H9 (cell line): Measurements from ENCODE around the gene CELA3A. TPM values are rescaled to one million over a fixed set of nuclear protein-coding genes. Genes with fewer than 3 reads are reported as not detected.
"Not testable (repeated sequence)": the region's sequence is repeated elsewhere in the genome, so short reads cannot be mapped to it uniquely, and the experiment has no call there.

ENCODE experiments used
- DNase-seq: peaks from one replicate; pipeline ENCODE4 v3.0.0-alpha.2; 2017
- H2AFZ ChIP-seq: one replicate; pipeline ENCODE4 v1.6.1; 2013; ENCODE audit warnings: mild to moderate bottlenecking, low read length, control low read depth, moderate library complexity
- H2AK5ac ChIP-seq: 2 replicates; pipeline ENCODE4 v1.6.1; 2013; ENCODE audit warnings: low read length, control low read depth, mixed read lengths; ENCODE audit not compliant: insufficient read length
- H2BK120ac ChIP-seq: one replicate; pipeline ENCODE4 v1.6.1; 2013; ENCODE audit warnings: low read depth, mild to moderate bottlenecking, low read length, control low read depth, inconsistent platforms; ENCODE audit not compliant: poor library complexity, severe bottlenecking
- H2BK12ac ChIP-seq: 2 replicates; pipeline ENCODE4 v1.6.1; 2013; ENCODE audit warnings: low read length, control low read depth, mixed read lengths, low read depth; ENCODE audit not compliant: insufficient read length
- H2BK15ac ChIP-seq: 2 replicates; pipeline ENCODE4 v1.6.1; 2013; ENCODE audit warnings: low read depth, low read length, control low read depth
- H2BK20ac ChIP-seq: one replicate; pipeline ENCODE4 v1.6.1; 2013; ENCODE audit warnings: low read depth, mild to moderate bottlenecking, low read length, control low read depth, inconsistent platforms; ENCODE audit not compliant: poor library complexity, severe bottlenecking
- H2BK5ac ChIP-seq: 2 replicates; pipeline ENCODE4 v1.6.1; 2013; ENCODE audit warnings: low read length, control low read depth, mixed read lengths; ENCODE audit not compliant: insufficient read length
- H3K14ac ChIP-seq: 2 replicates; pipeline ENCODE4 v1.6.1; 2013; ENCODE audit warnings: low read length, control low read depth; ENCODE audit not compliant: insufficient read depth
- H3K18ac ChIP-seq: 2 replicates; pipeline ENCODE4 v1.6.1; 2013; ENCODE audit warnings: low read depth, mild to moderate bottlenecking, mixed read lengths, low read length, control low read depth; ENCODE audit not compliant: insufficient read length
- H3K23ac ChIP-seq: 2 replicates; pipeline ENCODE4 v1.6.1; 2013; ENCODE audit warnings: low read length, control low read depth, mixed read lengths, low read depth; ENCODE audit not compliant: insufficient read length
- H3K23me2 ChIP-seq: 2 replicates; pipeline ENCODE4 v1.6.1; 2013; ENCODE audit warnings: low read depth, mild to moderate bottlenecking, mixed read lengths, low read length, control low read depth; ENCODE audit not compliant: insufficient read length, poor library complexity, severe bottlenecking
- H3K27ac ChIP-seq: 2 replicates; pipeline ENCODE4 v1.5.1; 2013; ENCODE audit warnings: low read length, control low read depth, mixed read lengths, low read depth; ENCODE audit not compliant: insufficient read length
- H3K27me3 ChIP-seq: 2 replicates; pipeline ENCODE4 v1.6.1; 2013; ENCODE audit warnings: low read length, control low read depth, inconsistent platforms; ENCODE audit not compliant: insufficient read depth
- H3K4ac ChIP-seq: 2 replicates; pipeline ENCODE4 v1.6.1; 2013; ENCODE audit warnings: low read depth, mild to moderate bottlenecking, control low read depth, inconsistent platforms, low read length, moderate library complexity
- H3K4me1 ChIP-seq: 2 replicates; pipeline ENCODE4 v1.6.1; 2013; ENCODE audit warnings: low read length, control low read depth, inconsistent platforms; ENCODE audit not compliant: insufficient read depth
- H3K4me2 ChIP-seq: 2 replicates; pipeline ENCODE4 v1.6.1; 2013; ENCODE audit warnings: low read length, control low read depth, mixed read lengths; ENCODE audit not compliant: insufficient read length, insufficient read depth
- H3K56ac ChIP-seq: 2 replicates; pipeline ENCODE4 v1.6.1; 2013; ENCODE audit warnings: low read depth, mild to moderate bottlenecking, mixed read lengths, low read length, control low read depth; ENCODE audit not compliant: insufficient read length
- H3K79me1 ChIP-seq: 2 replicates; pipeline ENCODE4 v1.6.1; 2013; ENCODE audit warnings: low read depth, mild to moderate bottlenecking, moderate library complexity, low read length, control low read depth, inconsistent platforms; ENCODE audit not compliant: insufficient read depth, poor library complexity, severe bottlenecking
- H3K79me2 ChIP-seq: 2 replicates; pipeline ENCODE4 v1.6.1; 2013; ENCODE audit warnings: low read length, control low read depth, inconsistent platforms; ENCODE audit not compliant: insufficient read depth
- H3K9ac ChIP-seq: 2 replicates; pipeline ENCODE4 v1.6.1; 2013; ENCODE audit warnings: low read length, control low read depth, mixed read lengths; ENCODE audit not compliant: insufficient read length; ENCODE audit errors: extremely low read depth
- H3K9me3 ChIP-seq: one replicate; pipeline ENCODE4 v1.6.1; 2013; ENCODE audit warnings: low read depth, low read length, inconsistent platforms; ENCODE audit not compliant: control insufficient read depth
- H3T11ph ChIP-seq: one replicate; pipeline ENCODE4 v1.6.1; 2013; ENCODE audit warnings: mild to moderate bottlenecking, low read length, control low read depth, inconsistent platforms
- H4K20me1 ChIP-seq: one replicate; pipeline ENCODE4 v1.6.1; 2013; ENCODE audit not compliant: control insufficient read depth, insufficient read length, insufficient read depth
- H4K5ac ChIP-seq: 2 replicates; pipeline ENCODE4 v1.6.1; 2013; ENCODE audit warnings: low read depth, mild to moderate bottlenecking, mixed read lengths, low read length, control low read depth; ENCODE audit not compliant: insufficient read length
- H4K8ac ChIP-seq: replicated peaks from 2 replicates; pipeline ENCODE4 v1.6.1; 2013; ENCODE audit warnings: low read length, control low read depth, mixed read lengths, low read depth; ENCODE audit not compliant: insufficient read length
- H4K91ac ChIP-seq: 2 replicates; pipeline ENCODE4 v1.6.1; 2013; ENCODE audit warnings: low read depth, mild to moderate bottlenecking, moderate library complexity, mixed read lengths, low read length, control low read depth; ENCODE audit not compliant: insufficient read length
- H3K27ac Mint-ChIP-seq, 3 experiments: 2 replicates in 2 of 3; 3 replicates in 1 of 3; pipeline ENCODE4 v1.8.0; 2020 to 2021; ENCODE audit warnings: mixed read lengths in 3 of 3, mild to moderate bottlenecking in 1 of 3, moderate library complexity in 1 of 3
- H3K27me3 Mint-ChIP-seq: 2 replicates; pipeline ENCODE4 v1.8.0; 2021; ENCODE audit warnings: low read depth, mild to moderate bottlenecking, moderate library complexity, mixed read lengths
- H3K36me3 Mint-ChIP-seq, 3 experiments: 2 replicates in 2 of 3; 3 replicates in 1 of 3; pipeline ENCODE4 v1.8.0; 2020 to 2021; ENCODE audit warnings: low read depth in 3 of 3, mixed read lengths in 3 of 3; ENCODE audit not compliant: insufficient read depth in 1 of 3
- H3K4me1 Mint-ChIP-seq, 2 experiments: 2 replicates each; pipeline ENCODE4 v1.8.0; 2020; ENCODE audit warnings: mixed read lengths in 2 of 2
- H3K4me3 Mint-ChIP-seq, 2 experiments: 2 replicates in 1 of 2; 3 replicates in 1 of 2; pipeline ENCODE4 v1.8.0; 2020 to 2021; ENCODE audit warnings: mild to moderate bottlenecking in 2 of 2, mixed read lengths in 2 of 2, moderate library complexity in 1 of 2
- H3K9me3 Mint-ChIP-seq, 2 experiments: 2 replicates in 1 of 2; 3 replicates in 1 of 2; pipeline ENCODE4 v1.8.0; 2020; ENCODE audit warnings: mild to moderate bottlenecking in 2 of 2, mixed read lengths in 2 of 2, moderate library complexity in 1 of 2
- WGBS: extraction: QIAGEN DNeasy Blood & Tissue Kit; methylation state at CpG from one replicate; pipeline ENCODE4 v1.1.7; 2013; ENCODE audit warnings: missing lambda C conversion rate, low lambda C conversion rate, mixed read lengths; ENCODE audit not compliant: insufficient read length; ENCODE audit errors: extremely low coverage; 5-methylcytosine and 5-hydroxymethylcytosine counted together
- total RNA-seq: library from RNA; stranded (reverse); gene quantifications from 2 replicates; pipeline ENCODE4 v1.2.1, GENCODE V29; 2021

CELA3A gene
- total RNA-seq, 1 experiment from 2014 or later = not detected

DNA sequence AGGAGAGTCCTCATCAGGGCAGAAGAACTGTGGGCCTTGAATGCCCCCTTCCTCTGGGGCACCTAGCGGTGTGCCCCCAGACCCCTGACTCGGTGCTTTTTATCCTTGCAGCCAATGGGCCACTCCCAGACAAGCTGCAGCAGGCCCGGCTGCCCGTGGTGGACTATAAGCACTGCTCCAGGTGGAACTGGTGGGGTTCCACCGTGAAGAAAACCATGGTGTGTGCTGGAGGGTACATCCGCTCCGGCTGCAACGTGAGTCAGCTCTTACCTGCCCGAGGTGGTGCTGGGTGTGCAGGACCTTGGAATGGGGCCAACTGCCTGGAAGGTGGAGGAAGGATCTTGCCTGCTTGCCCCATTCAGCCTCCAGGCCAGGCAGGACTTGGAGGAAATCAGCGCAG, 5.8 kb downstream of the CELA3A start:
- not testable (repeated sequence) for H2BK5ac ChIP-seq, H3K18ac ChIP-seq, H3K4ac ChIP-seq, H2BK15ac ChIP-seq, H3K9me3 Mint-ChIP-seq, H3K23me2 ChIP-seq, H2BK12ac ChIP-seq, H3K23ac ChIP-seq, H3K9ac ChIP-seq, H3K79me2 ChIP-seq, DNase-seq, H2BK20ac ChIP-seq, H3K4me3 Mint-ChIP-seq, H2AK5ac ChIP-seq, H4K8ac ChIP-seq, H3K27ac ChIP-seq, H3K27me3 ChIP-seq, H4K5ac ChIP-seq, H3K9me3 ChIP-seq, H3K79me1 ChIP-seq, H3K14ac ChIP-seq, H2AFZ ChIP-seq, H3K4me1 Mint-ChIP-seq, H3K4me1 ChIP-seq, H3K4me2 ChIP-seq, H3K36me3 Mint-ChIP-seq, H3K56ac ChIP-seq, H3T11ph ChIP-seq, H3K27ac Mint-ChIP-seq, H4K20me1 ChIP-seq, H3K27me3 Mint-ChIP-seq, H4K91ac ChIP-seq, H2BK120ac ChIP-seq
- WGBS = no CpG with 5 or more reads among the region's 10 CpGs

GRCh38 chr1:22009566-22009965, 8.1 kb downstream of the CELA3A start:
- H3K79me2 ChIP-seq, H4K8ac ChIP-seq, DNase-seq, H2BK15ac ChIP-seq, H3K27ac ChIP-seq, H3K36me3 Mint-ChIP-seq, H3K18ac ChIP-seq, H4K20me1 ChIP-seq, H3K9me3 ChIP-seq, H3K56ac ChIP-seq, H2BK12ac ChIP-seq, H3K4ac ChIP-seq, H3K9ac ChIP-seq, H3T11ph ChIP-seq, H3K23me2 ChIP-seq, H3K79me1 ChIP-seq, H2BK20ac ChIP-seq, H2BK5ac ChIP-seq, H4K91ac ChIP-seq, H2AFZ ChIP-seq, H4K5ac ChIP-seq, H3K9me3 Mint-ChIP-seq, H2AK5ac ChIP-seq, H3K4me1 ChIP-seq, H3K27me3 ChIP-seq, H3K4me3 Mint-ChIP-seq, H3K27me3 Mint-ChIP-seq, H3K14ac ChIP-seq, H3K23ac ChIP-seq, H2BK120ac ChIP-seq, H3K4me2 ChIP-seq, H3K4me1 Mint-ChIP-seq, H3K27ac Mint-ChIP-seq: not testable (repeated sequence)
- WGBS = no CpG with 5 or more reads among the region's 11 CpGs
